PFSK-1 (cell line): ENCODE measurements around the gene E4F1.

ENCODE experiments used
- FOXP2 ChIP-seq: optimal IDR thresholded peaks from 2 replicates; pipeline ENCODE3; 2011; ENCODE audit warnings: borderline replicate concordance, control low read depth, inconsistent platforms; ENCODE audit not compliant: insufficient read depth; ENCODE audit errors: extremely low read length, extremely low read depth
- POLR2AphosphoS5 ChIP-seq: IDR thresholded peaks from 2 replicates; pipeline ENCODE4 v1.6.1; 2012; ENCODE audit warnings: low read depth, mild to moderate bottlenecking, control low read depth, low read length, moderate library complexity
- SIN3A ChIP-seq: IDR thresholded peaks from 2 replicates; pipeline ENCODE4 v1.6.1; 2012; ENCODE audit warnings: mild to moderate bottlenecking, low read length, moderate library complexity, borderline replicate concordance; ENCODE audit not compliant: insufficient read depth
- TAF1 ChIP-seq: IDR thresholded peaks from 2 replicates; pipeline ENCODE4 v1.6.1; 2012; ENCODE audit warnings: low read length, control low read depth, borderline replicate concordance; ENCODE audit not compliant: insufficient read depth
- TF ChIP-seq, protein P1 (sequence below), 2 experiments: IDR thresholded peaks; 2 replicates each; pipeline versions ENCODE4 v1.6.1 to v1.8.0; 2011 to 2012; ENCODE audit warnings: low read depth in 2 of 2, low read length in 2 of 2, control low read depth in 1 of 2, inconsistent platforms in 1 of 2, mild to moderate bottlenecking in 1 of 2, moderate library complexity in 1 of 2; ENCODE audit not compliant: insufficient read depth in 1 of 2

Gene E4F1

DNA sequence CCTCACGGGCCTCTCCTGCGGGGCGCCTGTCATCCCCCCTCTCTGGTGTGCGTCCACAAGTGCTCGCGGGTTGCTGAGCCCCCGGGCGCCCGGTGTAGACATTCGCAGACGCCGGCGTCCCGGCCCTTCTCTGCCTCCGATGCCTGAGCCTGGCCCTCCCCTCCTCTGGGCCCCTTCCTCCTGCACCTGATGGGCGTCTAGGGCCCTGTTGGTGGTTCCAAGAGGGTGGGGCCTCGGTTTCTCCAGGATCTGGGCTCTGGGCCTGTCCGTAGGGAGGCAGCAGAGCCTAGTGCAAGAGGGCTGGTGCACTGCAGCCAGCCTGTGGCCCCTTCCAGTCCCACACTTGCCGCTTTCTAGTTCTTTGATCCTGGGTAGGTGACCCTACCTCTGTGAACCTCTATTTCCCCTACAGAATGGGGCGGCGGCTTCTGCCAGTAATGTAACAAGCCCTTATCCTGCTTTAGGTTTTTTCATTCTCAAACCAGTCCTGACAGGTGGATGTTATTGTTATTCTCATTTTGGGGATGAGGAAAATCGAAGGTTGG, 623 bp downstream of the E4F1 start:
- TF ChIP-seq FOXP2 (no peak), SIN3A (no peak), TAF1 (no peak), POLR2AphosphoS5 (no peak)
- TF ChIP-seq, protein P1, sequence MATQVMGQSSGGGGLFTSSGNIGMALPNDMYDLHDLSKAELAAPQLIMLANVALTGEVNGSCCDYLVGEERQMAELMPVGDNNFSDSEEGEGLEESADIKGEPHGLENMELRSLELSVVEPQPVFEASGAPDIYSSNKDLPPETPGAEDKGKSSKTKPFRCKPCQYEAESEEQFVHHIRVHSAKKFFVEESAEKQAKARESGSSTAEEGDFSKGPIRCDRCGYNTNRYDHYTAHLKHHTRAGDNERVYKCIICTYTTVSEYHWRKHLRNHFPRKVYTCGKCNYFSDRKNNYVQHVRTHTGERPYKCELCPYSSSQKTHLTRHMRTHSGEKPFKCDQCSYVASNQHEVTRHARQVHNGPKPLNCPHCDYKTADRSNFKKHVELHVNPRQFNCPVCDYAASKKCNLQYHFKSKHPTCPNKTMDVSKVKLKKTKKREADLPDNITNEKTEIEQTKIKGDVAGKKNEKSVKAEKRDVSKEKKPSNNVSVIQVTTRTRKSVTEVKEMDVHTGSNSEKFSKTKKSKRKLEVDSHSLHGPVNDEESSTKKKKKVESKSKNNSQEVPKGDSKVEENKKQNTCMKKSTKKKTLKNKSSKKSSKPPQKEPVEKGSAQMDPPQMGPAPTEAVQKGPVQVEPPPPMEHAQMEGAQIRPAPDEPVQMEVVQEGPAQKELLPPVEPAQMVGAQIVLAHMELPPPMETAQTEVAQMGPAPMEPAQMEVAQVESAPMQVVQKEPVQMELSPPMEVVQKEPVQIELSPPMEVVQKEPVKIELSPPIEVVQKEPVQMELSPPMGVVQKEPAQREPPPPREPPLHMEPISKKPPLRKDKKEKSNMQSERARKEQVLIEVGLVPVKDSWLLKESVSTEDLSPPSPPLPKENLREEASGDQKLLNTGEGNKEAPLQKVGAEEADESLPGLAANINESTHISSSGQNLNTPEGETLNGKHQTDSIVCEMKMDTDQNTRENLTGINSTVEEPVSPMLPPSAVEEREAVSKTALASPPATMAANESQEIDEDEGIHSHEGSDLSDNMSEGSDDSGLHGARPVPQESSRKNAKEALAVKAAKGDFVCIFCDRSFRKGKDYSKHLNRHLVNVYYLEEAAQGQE (IDR thresholded peaks at IDR 0.05; ENCODE audit: insufficient read depth in 1 of 2, low read depth in 2 of 2, low read length in 2 of 2), result no peak

GRCh38 chr16:2226245-2226793, 2.9 kb downstream of the E4F1 start:
- TF ChIP-seq, protein P1 (IDR thresholded peaks at IDR 0.05; ENCODE audit: insufficient read depth in 1 of 2, low read depth in 2 of 2, low read length in 2 of 2), result no peak
- no peak for TF ChIP-seq POLR2AphosphoS5
- TF ChIP-seq FOXP2, result no peak
- no peak for TF ChIP-seq SIN3A
- no peak for TF ChIP-seq TAF1

DNA sequence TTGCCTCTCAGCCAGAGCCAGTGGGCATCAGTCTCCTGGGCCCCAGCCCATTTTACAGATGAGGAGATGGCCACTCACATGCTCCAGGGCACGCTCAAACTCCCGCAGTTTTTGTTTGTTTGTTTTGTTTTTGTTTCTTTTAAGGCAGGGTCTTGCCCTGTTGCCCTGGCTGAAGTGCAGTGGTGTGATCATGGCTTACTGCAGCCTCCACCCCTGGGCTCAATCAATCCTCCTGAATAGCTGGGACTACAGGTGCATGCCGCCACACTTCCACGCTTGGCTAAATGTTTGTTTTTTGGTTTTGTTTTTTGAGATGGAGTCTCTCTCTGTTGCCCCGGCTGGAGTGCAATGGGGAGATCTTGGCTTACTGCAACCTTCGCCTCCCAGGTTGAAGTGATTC, 3.5 kb downstream of the E4F1 start:
- TF ChIP-seq, protein P1 (IDR thresholded peaks at IDR 0.05; ENCODE audit: insufficient read depth in 1 of 2, low read depth in 2 of 2, low read length in 2 of 2), result no peak
- TF ChIP-seq TAF1 (no peak), FOXP2 (no peak)

DNA sequence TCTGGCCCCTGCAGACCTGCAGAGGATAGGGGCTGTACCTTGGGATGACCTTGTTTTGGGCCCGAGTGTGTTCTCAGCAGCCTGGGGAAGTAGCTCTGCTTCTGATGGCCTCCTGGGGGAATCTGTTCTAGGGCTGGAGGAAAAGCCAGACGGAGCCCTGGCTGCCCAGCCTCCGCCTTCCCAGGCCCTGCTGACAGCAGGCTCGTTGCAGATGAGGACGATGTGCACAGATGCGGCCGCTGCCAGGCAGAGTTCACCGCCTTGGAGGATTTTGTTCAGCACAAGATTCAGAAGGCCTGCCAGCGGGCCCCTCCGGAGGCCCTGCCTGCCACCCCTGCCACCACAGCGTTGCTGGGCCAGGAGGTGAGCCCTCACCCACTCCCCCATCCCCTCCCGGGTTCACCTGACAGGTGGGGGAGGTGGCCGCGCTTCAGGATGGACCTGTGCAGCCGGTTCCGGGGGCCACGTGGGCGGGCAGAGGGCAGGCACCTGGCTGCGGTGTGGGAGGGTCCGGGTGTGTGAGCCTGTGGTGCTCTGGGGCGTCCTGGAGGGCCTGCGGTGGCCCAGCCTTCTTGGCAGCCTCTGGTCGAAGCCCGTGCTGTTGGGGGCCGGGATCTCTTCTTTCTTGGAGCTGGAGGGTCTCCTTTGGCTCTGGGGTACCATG, 4.9 kb downstream of the E4F1 start:
- TF ChIP-seq, protein P1 (IDR thresholded peaks at IDR 0.05; ENCODE audit: insufficient read depth in 1 of 2, low read depth in 2 of 2, low read length in 2 of 2), result no peak
- TF ChIP-seq FOXP2 (no peak), SIN3A (no peak), TAF1 (no peak), POLR2AphosphoS5 (no peak)

GRCh38 chr16:2229091-2229490, 5.7 kb downstream of the E4F1 start:
- TF ChIP-seq SIN3A, result no peak
- no peak for TF ChIP-seq FOXP2
- TF ChIP-seq, protein P1 (IDR thresholded peaks at IDR 0.05; ENCODE audit: insufficient read depth in 1 of 2, low read depth in 2 of 2, low read length in 2 of 2), result no peak
- TF ChIP-seq TAF1, result no peak
- TF ChIP-seq POLR2AphosphoS5, result no peak
